Activated CD4-positive, alpha-beta T cell treated with anti-CD3 and anti-CD28 coated beads for 36 hours (primary cell): ENCODE data around the gene ANKH. TPM values are rescaled to one million over a fixed set of nuclear protein-coding genes. Genes with fewer than 3 reads are reported as not detected.

Experiments used
- ATAC-seq: fragments of 200-7000 bp; cut with Tn5 transposase; one replicate; pipeline ENCODE4 v1.10.0; 2021; ENCODE audit warnings: mild to moderate bottlenecking, moderate library complexity
- CTCF ChIA-PET: fragments of 350-600 bp; sonication (Branson Sonifier 250); formaldehyde crosslinking; loops from one replicate; lab custom pipeline; 2021; ENCODE audit warnings: antibody characterized with exemption; lab: Charles Lee
- POLR2A ChIA-PET: fragments of 350-600 bp; sonication (Branson Sonifier 250); formaldehyde crosslinking; loops from one replicate; lab custom pipeline; 2021; ENCODE audit warnings: antibody characterized with exemption, inconsistent platforms; lab: Charles Lee
- DNase-seq: peaks from one replicate; pipeline ENCODE4 v3.0.0-alpha.2; 2020
- H3K27ac Mint-ChIP-seq: one replicate; pipeline ENCODE4 v1.8.0; 2021; ENCODE audit warnings: mixed read lengths
- H3K27me3 Mint-ChIP-seq: one replicate; pipeline ENCODE4 v1.8.0; 2021; ENCODE audit warnings: mixed read lengths
- H3K36me3 Mint-ChIP-seq: one replicate; pipeline ENCODE4 v1.8.0; 2021; ENCODE audit warnings: low read depth, mixed read lengths
- H3K4me1 Mint-ChIP-seq: one replicate; pipeline ENCODE4 v1.8.0; 2021; ENCODE audit warnings: mixed read lengths
- H3K4me3 Mint-ChIP-seq: one replicate; pipeline ENCODE4 v1.8.0; 2021; ENCODE audit warnings: mild to moderate bottlenecking, moderate library complexity, mixed read lengths
- H3K9me3 Mint-ChIP-seq: one replicate; pipeline ENCODE4 v1.8.0; 2021; ENCODE audit warnings: low read depth, mixed read lengths
- intact Hi-C, 2 experiments: fragments of 100-400 bp; cut with DNase I in 1 of 2; cut with micrococcal nuclease in 1 of 2; formaldehyde crosslinking; loops; one replicate each; pipeline versions ENCODE4 v1.14.2 to v1.15.1; 2022 to 2024; cut with DNase I, micrococcal nuclease
- total RNA-seq, 2 experiments: library from RNA; stranded (reverse); gene quantifications; one replicate each; pipeline ENCODE4 v1.2.3, GENCODE V29; 2021

Gene ANKH
- total RNA-seq, 2 experiments from 2014 or later: 72.8 to 76.4 TPM

- Mint-ChIP-seq H3K36me3 (peaks cover 9% of the 10 kb centered on the region), H3K27ac (peak overlapping the region; percentile 97), H3K27me3 (no peaks in the 10 kb centered on the region), H3K4me1 (peaks cover 39% of the 10 kb centered on the region), H3K9me3 (no peaks in the 10 kb centered on the region), H3K4me3 (peak overlapping the region; percentile 97)
- ChIA-PET CTCF (interaction anchor here (0.5 to 2.3 kb wide), 9 partner anchors 8 to 459 kb away, joined by 3 to 12 read pairs (median 3); no protein-coding TSS in a partner anchor), POLR2A (interaction anchor here (0.8 kb wide), 1 partner anchor 185 kb away, joined by 3 read pairs; no protein-coding TSS in a partner anchor)
- ATAC-seq (no peak), DNase-seq (peak; percentile 52)
- intact Hi-C loops: loop anchor here (1.0 to 5.0 kb wide), 13 partner anchors 54 to 1597 kb away; partner anchors contain the start of genes OTULIN (in 1 of the 2), OTULINL (in 1 of the 2) and ZNF622 (in 1 of the 2)
These were observed 1.0 kb downstream of the ANKH start for GRCh38 chr5:14870337-14871213.

DNA sequence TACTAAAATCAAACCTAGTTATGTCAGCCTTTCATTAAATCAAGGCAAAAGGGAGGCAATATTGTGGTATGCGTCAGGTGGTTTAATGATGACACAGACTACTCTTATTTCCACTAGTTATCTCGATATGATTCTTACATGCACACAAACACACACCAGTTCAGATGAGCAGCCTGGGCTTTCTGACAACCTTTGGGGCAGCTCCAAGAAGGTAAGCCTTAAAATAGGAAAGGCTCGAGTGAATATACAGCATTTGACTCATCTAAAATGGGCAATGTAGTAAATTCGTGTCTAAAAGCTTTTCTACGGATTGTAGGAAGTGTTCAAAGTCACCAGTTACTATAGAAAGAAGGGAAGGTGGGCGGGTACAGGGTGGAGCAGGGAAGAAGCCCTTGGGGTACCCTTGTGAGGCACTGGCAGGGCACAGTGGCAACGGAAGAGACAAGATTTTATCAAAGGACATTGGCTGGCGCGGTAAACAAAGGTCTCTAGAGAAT, 1.9 kb downstream of the ANKH start:
- H3K36me3 Mint-ChIP-seq: peaks cover 10% of the 10 kb centered on the region
- CTCF ChIA-PET: interaction anchor here (0.6 to 2.3 kb wide), 8 partner anchors 9 to 184 kb away, joined by 3 to 12 read pairs (median 4); no protein-coding TSS in a partner anchor
- H3K27me3 Mint-ChIP-seq: no peaks in the 10 kb centered on the region
- DNase-seq (peak; percentile 68), ATAC-seq (peak; percentile 67)
- POLR2A ChIA-PET: interaction anchor here (0.8 kb wide), 1 partner anchor 184 kb away, joined by 3 read pairs; no protein-coding TSS in a partner anchor
- H3K4me1 Mint-ChIP-seq: peaks cover 40% of the 10 kb centered on the region
- no peaks in the 10 kb centered on the region for H3K9me3 Mint-ChIP-seq
- intact Hi-C loops: loop anchor here (1.0 to 5.0 kb wide), 9 partner anchors 53 to 1598 kb away; partner anchors contain the start of genes OTULINL (in 1 of the 2), TRIO (in 1 of the 2) and ZNF622 (in 1 of the 2)
- peak overlapping the region; percentile 97 for H3K27ac Mint-ChIP-seq
- peak overlapping the region; percentile 97 for H3K4me3 Mint-ChIP-seq

- CTCF ChIA-PET: interaction anchor here (0.6 to 2.3 kb wide), 6 partner anchors 9 to 184 kb away, joined by 3 to 12 read pairs (median 4); no protein-coding TSS in a partner anchor
- Mint-ChIP-seq H3K27ac (peak overlapping the region; percentile 52), H3K9me3 (no peaks in the 10 kb centered on the region), H3K36me3 (peaks cover 10% of the 10 kb centered on the region), H3K27me3 (no peaks in the 10 kb centered on the region), H3K4me3 (peak overlapping the region; percentile 97), H3K4me1 (peaks cover 39% of the 10 kb centered on the region)
- no peak for DNase-seq
- POLR2A ChIA-PET: no interaction called here
- intact Hi-C loops: loop anchor here in 1 of 2 experiments (1.0 to 5.0 kb wide), 2 partner anchors 60 to 727 kb away; partner anchors contain the start of gene TRIO
- ATAC-seq: no peak
These were observed 2.3 kb downstream of the ANKH start for GRCh38 chr5:14869233-14869632.

- Mint-ChIP-seq H3K4me3 (peak overlapping the region; percentile 97), H3K27ac (peak overlapping the region; percentile 52), H3K4me1 (peaks cover 41% of the 10 kb centered on the region), H3K36me3 (peaks cover 10% of the 10 kb centered on the region), H3K27me3 (no peaks in the 10 kb centered on the region), H3K9me3 (no peaks in the 10 kb centered on the region)
- no peak for DNase-seq
- CTCF ChIA-PET: interaction anchor here (0.7 to 1.1 kb wide), 3 partner anchors 135 to 144 kb away, joined by 3 read pairs; no protein-coding TSS in a partner anchor
- no peak for ATAC-seq
- POLR2A ChIA-PET: no interaction called here
- intact Hi-C loops: loop anchor here in 1 of 2 experiments (1.0 to 5.0 kb wide), 2 partner anchors 59 to 726 kb away; partner anchors contain the start of gene TRIO
These were observed 2.8 kb downstream of the ANKH start for GRCh38 chr5:14868771-14869170.

DNA sequence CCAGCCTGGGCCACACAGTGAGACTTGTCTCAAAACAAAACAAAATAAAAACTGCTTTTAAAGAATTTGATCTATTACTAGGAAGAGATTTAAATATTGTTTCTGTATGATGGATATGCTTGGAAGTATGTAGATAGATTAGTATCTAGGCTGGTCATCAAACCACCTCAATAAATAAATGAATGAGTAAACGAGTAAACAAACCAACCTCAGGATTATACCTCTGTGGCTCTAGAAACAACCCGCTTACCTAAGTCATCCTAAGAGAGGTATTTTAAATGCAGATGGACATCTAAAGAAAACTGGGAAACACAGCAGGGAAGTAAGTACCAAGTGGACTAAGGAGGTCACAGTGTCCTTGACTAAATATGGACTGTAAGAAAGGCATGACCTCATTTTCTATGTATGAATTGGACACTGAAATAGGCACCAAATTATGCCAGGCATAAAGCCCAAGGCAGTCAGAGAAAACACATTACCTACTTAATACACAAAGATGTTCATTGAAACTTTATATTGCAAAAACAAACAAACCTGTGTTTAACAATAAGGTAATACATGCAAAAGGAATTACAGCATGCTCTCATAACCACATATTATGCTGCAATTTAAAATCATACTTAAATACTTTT, 7.3 kb downstream of the ANKH start:
- DNase-seq: no peak
- Mint-ChIP-seq H3K27ac (no peak overlapping the region), H3K9me3 (no peaks in the 10 kb centered on the region), H3K27me3 (no peaks in the 10 kb centered on the region), H3K36me3 (peaks cover 19% of the 10 kb centered on the region), H3K4me3 (no peak overlapping the region), H3K4me1 (peaks cover 42% of the 10 kb centered on the region)
- no peak for ATAC-seq
- intact Hi-C loops: no loop called here
- ChIA-PET POLR2A (no interaction called here), CTCF (no interaction called here)

GRCh38 chr5:14863105-14863504, 8.5 kb downstream of the ANKH start:
- ChIA-PET CTCF (no interaction called here), POLR2A (no interaction called here)
- H3K4me3 Mint-ChIP-seq: no peak overlapping the region
- peaks cover 37% of the 10 kb centered on the region for H3K4me1 Mint-ChIP-seq
- no peak overlapping the region for H3K27ac Mint-ChIP-seq
- peaks cover 22% of the 10 kb centered on the region for H3K36me3 Mint-ChIP-seq
- no peak for DNase-seq
- no peaks in the 10 kb centered on the region for H3K9me3 Mint-ChIP-seq
- intact Hi-C loops: no loop called here
- H3K27me3 Mint-ChIP-seq: no peaks in the 10 kb centered on the region
- ATAC-seq: no peak

- CTCF ChIA-PET: no interaction called here
These were observed 10.3 kb downstream of the ANKH start for GRCh38 chr5:14861123-14861765.

GRCh38 chr5:14859980-14860379, 11.6 kb downstream of the ANKH start:
- intact Hi-C loops: no loop called here
- ChIA-PET POLR2A (no interaction called here), CTCF (no interaction called here)
- H3K4me3 Mint-ChIP-seq: no peak overlapping the region
- DNase-seq (no peak), ATAC-seq (no peak)
- peaks cover 28% of the 10 kb centered on the region for H3K4me1 Mint-ChIP-seq
- no peaks in the 10 kb centered on the region for H3K27me3 Mint-ChIP-seq
- no peaks in the 10 kb centered on the region for H3K9me3 Mint-ChIP-seq
- peaks cover 14% of the 10 kb centered on the region for H3K36me3 Mint-ChIP-seq
- no peak overlapping the region for H3K27ac Mint-ChIP-seq

More at GRCh38 chr5:14861123-14861765, 10.3 kb downstream of the ANKH start:
- H3K4me1 Mint-ChIP-seq: peaks cover 33% of the 10 kb centered on the region
- intact Hi-C loops: no loop called here
- ATAC-seq: no peak
- no peaks in the 10 kb centered on the region for H3K9me3 Mint-ChIP-seq
- H3K4me3 Mint-ChIP-seq: no peak overlapping the region
- peaks cover 17% of the 10 kb centered on the region for H3K36me3 Mint-ChIP-seq
- H3K27ac Mint-ChIP-seq: no peak overlapping the region
- POLR2A ChIA-PET: no interaction called here
- H3K27me3 Mint-ChIP-seq: no peaks in the 10 kb centered on the region
- no peak for DNase-seq

GRCh38 chr5:14859150-14859549, 12.4 kb downstream of the ANKH start:
- Mint-ChIP-seq H3K9me3 (no peaks in the 10 kb centered on the region), H3K27ac (no peak overlapping the region), H3K4me1 (peaks cover 32% of the 10 kb centered on the region), H3K4me3 (no peak overlapping the region), H3K36me3 (peaks cover 16% of the 10 kb centered on the region), H3K27me3 (no peaks in the 10 kb centered on the region)
- intact Hi-C loops: no loop called here
- CTCF ChIA-PET: no interaction called here
- POLR2A ChIA-PET: interaction anchor here (0.7 kb wide), 1 partner anchor 173 kb away, joined by 3 read pairs; no protein-coding TSS in a partner anchor
- no peak for DNase-seq
- ATAC-seq: no peak

DNA sequence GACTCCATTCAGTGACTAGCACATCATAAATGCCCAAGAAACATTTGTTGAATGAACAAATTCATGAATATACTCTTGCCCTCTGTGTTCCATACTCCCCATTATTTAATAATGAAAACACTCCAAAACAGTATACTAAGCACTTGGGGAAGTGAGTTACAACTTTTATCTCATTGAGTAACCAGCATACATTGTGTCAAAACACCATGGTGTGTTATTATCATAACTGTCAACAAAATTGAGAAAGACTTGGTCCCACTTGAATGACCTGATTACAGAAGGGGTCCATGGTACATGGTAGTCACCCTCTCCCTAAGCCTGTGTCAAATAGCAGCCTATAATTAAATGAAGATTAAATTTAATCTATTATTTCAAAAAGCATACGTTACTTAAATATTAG, 16.2 kb downstream of the ANKH start:
- H3K36me3 Mint-ChIP-seq: peaks cover 13% of the 10 kb centered on the region
- ATAC-seq: no peak
- H3K4me3 Mint-ChIP-seq: no peak overlapping the region
- DNase-seq: no peak
- CTCF ChIA-PET: no interaction called here
- peak overlapping the region; percentile 1 for H3K27ac Mint-ChIP-seq
- H3K9me3 Mint-ChIP-seq: no peaks in the 10 kb centered on the region
- peaks cover 21% of the 10 kb centered on the region for H3K4me1 Mint-ChIP-seq
- no peaks in the 10 kb centered on the region for H3K27me3 Mint-ChIP-seq
- intact Hi-C loops: no loop called here
- POLR2A ChIA-PET: no interaction called here
